ENCODE results near the gene NRIP2. TPM values are rescaled to one million over a fixed set of nuclear protein-coding genes. Genes with fewer than 3 reads are reported as not detected.

Gene NRIP2
- total and polyA plus RNA-seq, 10 of the 15 experiments (the other 5 are each of a cell fraction or from before 2014, with no cell fraction given), result 0.04 to 0.83 (median 0.42) TPM; not detected in 7

DNA sequence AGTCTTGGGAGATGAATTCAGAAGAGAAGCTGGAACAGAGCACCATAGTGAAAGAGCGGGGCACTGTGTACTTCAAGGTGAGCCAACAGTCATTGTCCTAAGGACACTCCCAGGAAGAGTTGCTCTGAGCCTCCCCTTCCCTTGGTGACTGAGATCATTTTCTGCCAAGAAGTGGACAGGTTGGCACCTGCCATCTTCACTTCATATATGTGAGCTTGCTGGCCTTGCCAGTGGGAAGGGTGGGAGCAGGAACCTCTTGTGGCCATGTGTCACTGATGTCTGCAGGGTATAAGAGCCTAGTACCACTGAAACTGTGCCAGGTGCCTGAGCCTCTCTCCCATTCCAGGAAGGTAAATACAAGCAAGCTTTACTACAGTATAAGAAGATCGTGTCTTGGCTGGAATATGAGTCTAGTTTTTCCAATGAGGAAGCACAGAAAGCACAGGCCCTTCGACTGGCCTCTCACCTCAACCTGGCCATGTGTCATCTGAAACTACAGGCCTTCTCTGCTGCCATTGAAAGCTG, 34.7 kb downstream of the NRIP2 start:
- TF ChIP-seq HDGF (IDR thresholded peaks at IDR 0.05), result no peak
- TF ChIP-seq, protein P1, sequence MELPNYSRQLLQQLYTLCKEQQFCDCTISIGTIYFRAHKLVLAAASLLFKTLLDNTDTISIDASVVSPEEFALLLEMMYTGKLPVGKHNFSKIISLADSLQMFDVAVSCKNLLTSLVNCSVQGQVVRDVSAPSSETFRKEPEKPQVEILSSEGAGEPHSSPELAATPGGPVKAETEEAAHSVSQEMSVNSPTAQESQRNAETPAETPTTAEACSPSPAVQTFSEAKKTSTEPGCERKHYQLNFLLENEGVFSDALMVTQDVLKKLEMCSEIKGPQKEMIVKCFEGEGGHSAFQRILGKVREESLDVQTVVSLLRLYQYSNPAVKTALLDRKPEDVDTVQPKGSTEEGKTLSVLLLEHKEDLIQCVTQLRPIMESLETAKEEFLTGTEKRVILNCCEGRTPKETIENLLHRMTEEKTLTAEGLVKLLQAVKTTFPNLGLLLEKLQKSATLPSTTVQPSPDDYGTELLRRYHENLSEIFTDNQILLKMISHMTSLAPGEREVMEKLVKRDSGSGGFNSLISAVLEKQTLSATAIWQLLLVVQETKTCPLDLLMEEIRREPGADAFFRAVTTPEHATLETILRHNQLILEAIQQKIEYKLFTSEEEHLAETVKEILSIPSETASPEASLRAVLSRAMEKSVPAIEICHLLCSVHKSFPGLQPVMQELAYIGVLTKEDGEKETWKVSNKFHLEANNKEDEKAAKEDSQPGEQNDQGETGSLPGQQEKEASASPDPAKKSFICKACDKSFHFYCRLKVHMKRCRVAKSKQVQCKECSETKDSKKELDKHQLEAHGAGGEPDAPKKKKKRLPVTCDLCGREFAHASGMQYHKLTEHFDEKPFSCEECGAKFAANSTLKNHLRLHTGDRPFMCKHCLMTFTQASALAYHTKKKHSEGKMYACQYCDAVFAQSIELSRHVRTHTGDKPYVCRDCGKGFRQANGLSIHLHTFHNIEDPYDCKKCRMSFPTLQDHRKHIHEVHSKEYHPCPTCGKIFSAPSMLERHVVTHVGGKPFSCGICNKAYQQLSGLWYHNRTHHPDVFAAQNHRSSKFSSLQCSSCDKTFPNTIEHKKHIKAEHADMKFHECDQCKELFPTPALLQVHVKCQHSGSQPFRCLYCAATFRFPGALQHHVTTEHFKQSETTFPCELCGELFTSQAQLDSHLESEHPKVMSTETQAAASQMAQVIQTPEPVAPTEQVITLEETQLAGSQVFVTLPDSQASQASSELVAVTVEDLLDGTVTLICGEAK (IDR thresholded peaks at IDR 0.05; ENCODE audit: borderline replicate concordance), result no peak
- TF ChIP-seq, protein P2, sequence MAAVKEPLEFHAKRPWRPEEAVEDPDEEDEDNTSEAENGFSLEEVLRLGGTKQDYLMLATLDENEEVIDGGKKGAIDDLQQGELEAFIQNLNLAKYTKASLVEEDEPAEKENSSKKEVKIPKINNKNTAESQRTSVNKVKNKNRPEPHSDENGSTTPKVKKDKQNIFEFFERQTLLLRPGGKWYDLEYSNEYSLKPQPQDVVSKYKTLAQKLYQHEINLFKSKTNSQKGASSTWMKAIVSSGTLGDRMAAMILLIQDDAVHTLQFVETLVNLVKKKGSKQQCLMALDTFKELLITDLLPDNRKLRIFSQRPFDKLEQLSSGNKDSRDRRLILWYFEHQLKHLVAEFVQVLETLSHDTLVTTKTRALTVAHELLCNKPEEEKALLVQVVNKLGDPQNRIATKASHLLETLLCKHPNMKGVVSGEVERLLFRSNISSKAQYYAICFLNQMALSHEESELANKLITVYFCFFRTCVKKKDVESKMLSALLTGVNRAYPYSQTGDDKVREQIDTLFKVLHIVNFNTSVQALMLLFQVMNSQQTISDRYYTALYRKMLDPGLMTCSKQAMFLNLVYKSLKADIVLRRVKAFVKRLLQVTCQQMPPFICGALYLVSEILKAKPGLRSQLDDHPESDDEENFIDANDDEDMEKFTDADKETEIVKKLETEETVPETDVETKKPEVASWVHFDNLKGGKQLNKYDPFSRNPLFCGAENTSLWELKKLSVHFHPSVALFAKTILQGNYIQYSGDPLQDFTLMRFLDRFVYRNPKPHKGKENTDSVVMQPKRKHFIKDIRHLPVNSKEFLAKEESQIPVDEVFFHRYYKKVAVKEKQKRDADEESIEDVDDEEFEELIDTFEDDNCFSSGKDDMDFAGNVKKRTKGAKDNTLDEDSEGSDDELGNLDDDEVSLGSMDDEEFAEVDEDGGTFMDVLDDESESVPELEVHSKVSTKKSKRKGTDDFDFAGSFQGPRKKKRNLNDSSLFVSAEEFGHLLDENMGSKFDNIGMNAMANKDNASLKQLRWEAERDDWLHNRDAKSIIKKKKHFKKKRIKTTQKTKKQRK (IDR thresholded peaks at IDR 0.05; ENCODE audit: low read depth, low read length), result no peak
- TF ChIP-seq SRF (IDR thresholded peaks at IDR 0.05; ENCODE audit: low read depth in 2 of 2, low read length in 2 of 2), result no peak
- TF ChIP-seq BACH1 (IDR thresholded peaks at IDR 0.05; ENCODE audit: borderline replicate concordance), result no peak
- no peak for TF ChIP-seq ZNF274 (IDR thresholded peaks at IDR 0.05; ENCODE audit: insufficient read depth, insufficient read length)
- TF ChIP-seq, protein P3, sequence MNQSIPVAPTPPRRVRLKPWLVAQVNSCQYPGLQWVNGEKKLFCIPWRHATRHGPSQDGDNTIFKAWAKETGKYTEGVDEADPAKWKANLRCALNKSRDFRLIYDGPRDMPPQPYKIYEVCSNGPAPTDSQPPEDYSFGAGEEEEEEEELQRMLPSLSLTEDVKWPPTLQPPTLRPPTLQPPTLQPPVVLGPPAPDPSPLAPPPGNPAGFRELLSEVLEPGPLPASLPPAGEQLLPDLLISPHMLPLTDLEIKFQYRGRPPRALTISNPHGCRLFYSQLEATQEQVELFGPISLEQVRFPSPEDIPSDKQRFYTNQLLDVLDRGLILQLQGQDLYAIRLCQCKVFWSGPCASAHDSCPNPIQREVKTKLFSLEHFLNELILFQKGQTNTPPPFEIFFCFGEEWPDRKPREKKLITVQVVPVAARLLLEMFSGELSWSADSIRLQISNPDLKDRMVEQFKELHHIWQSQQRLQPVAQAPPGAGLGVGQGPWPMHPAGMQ (IDR thresholded peaks at IDR 0.05; ENCODE audit: borderline replicate concordance), result no peak
- TF ChIP-seq, protein P4, sequence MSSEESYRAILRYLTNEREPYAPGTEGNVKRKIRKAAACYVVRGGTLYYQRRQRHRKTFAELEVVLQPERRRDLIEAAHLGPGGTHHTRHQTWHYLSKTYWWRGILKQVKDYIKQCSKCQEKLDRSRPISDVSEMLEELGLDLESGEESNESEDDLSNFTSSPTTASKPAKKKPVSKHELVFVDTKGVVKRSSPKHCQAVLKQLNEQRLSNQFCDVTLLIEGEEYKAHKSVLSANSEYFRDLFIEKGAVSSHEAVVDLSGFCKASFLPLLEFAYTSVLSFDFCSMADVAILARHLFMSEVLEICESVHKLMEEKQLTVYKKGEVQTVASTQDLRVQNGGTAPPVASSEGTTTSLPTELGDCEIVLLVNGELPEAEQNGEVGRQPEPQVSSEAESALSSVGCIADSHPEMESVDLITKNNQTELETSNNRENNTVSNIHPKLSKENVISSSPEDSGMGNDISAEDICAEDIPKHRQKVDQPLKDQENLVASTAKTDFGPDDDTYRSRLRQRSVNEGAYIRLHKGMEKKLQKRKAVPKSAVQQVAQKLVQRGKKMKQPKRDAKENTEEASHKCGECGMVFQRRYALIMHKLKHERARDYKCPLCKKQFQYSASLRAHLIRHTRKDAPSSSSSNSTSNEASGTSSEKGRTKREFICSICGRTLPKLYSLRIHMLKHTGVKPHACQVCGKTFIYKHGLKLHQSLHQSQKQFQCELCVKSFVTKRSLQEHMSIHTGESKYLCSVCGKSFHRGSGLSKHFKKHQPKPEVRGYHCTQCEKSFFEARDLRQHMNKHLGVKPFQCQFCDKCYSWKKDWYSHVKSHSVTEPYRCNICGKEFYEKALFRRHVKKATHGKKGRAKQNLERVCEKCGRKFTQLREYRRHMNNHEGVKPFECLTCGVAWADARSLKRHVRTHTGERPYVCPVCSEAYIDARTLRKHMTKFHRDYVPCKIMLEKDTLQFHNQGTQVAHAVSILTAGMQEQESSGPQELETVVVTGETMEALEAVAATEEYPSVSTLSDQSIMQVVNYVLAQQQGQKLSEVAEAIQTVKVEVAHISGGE (CRISPR knock-in tag; IDR thresholded peaks at IDR 0.05), result no peak
- DNase-seq (ENCODE audit: low read depth, low spot score) (no peak), ATAC-seq (no peak), FAIRE-seq (no peak)
- H3K36me3 ChIP-seq (ENCODE audit: control insufficient read depth in 2 of 2, insufficient read depth in 2 of 2, low read length in 1 of 2), result peaks cover 27 to 35% of the 10 kb centered on the region in 2 experiments
- H3K27me3 ChIP-seq (replicated peaks in 1 of 2; ENCODE audit: control insufficient read depth in 2 of 2, insufficient read depth in 2 of 2, low read length in 1 of 2), result no peaks in the 10 kb centered on the region
- WGBS (ENCODE audit: insufficient coverage, insufficient replicate concordance, low lambda C conversion rate, missing lambda C conversion rate), result 73% methylated on average over 3 of the region's 3 CpGs
- peaks cover 14% of the 10 kb centered on the region for H3K4me1 ChIP-seq (ENCODE audit: control insufficient read depth, insufficient read depth, low read length)
- H3K9ac ChIP-seq (ENCODE audit: control insufficient read depth, insufficient read depth, low read length), result no peak overlapping the region
- CTCF ChIA-PET, result interaction anchor here (0.6 to 2.9 kb wide), 3 partner anchors 10 to 1398 kb away, joined by 3 to 17 read pairs (median 4); partner anchors contain the start of gene ITFG2
- H3K9me3 ChIP-seq (replicated peaks; ENCODE audit: control insufficient read depth, insufficient read depth, low read length), result no peaks in the 10 kb centered on the region
- no peak overlapping the region for H3K4me3 ChIP-seq
- H3K4me2 ChIP-seq (ENCODE audit: control insufficient read depth, insufficient read depth), result no peak overlapping the region
- BruUV-seq (replicated peaks), result no TSS peak
- in situ Hi-C loops (cut with MboI), result no loop called here
- H4K20me1 ChIP-seq (ENCODE audit: control insufficient read depth, insufficient read depth), result no peaks in the 10 kb centered on the region; the same call in 1 of the 2 replicates
- H3K27ac ChIP-seq (ENCODE audit: control insufficient read depth, insufficient read depth), result no peak overlapping the region
- H3K79me2 ChIP-seq (ENCODE audit: control insufficient read depth, insufficient read depth, low read length), result peaks cover 25% of the 10 kb centered on the region
- no peak overlapping the region for H2AFZ ChIP-seq (ENCODE audit: control insufficient read depth, low read depth, low read length)
- intact Hi-C loops (cut with micrococcal nuclease; ENCODE audit: unreplicated experiment), result no loop called here
- RAD21 ChIA-PET (ENCODE audit: unreplicated experiment), result interaction anchor here (1.2 kb wide), 1 partner anchor 15 kb away, joined by 3 read pairs; no protein-coding TSS in a partner anchor
- SMC1A ChIA-PET (ENCODE audit: uncharacterized antibody, unreplicated experiment), result no interaction called here
- POLR2A ChIA-PET, result interaction anchor here (1.5 kb wide), 1 partner anchor 13 kb away, joined by 4 read pairs; no protein-coding TSS in a partner anchor
